Keratinocyte (primary cell): Measurements from ENCODE around the gene HNRNPD. TPM values are rescaled to one million over a fixed set of nuclear protein-coding genes. Genes with fewer than 3 reads are reported as not detected.
"Not testable (repeated sequence)": the region's sequence is repeated elsewhere in the genome, so short reads cannot be mapped to it uniquely, and the experiment has no call there.

ENCODE experiments used
- DNase-seq: peaks from one replicate; pipeline ENCODE4 v3.0.0-alpha.2; 2011; ENCODE audit warnings: low read depth, missing footprints, low spot score
- FAIRE-seq: peaks from 2 replicates; lab custom pipeline; 2011; peaks lifted over from hg19 to GRCh38; lab: Jason Lieb, UNC
- H2AFZ ChIP-seq: 2 replicates; pipeline ENCODE4 v1.6.0; 2012; ENCODE audit warnings: low read length, control low read depth, inconsistent platforms; ENCODE audit not compliant: control insufficient read depth
- H3K27ac ChIP-seq: 2 replicates; pipeline ENCODE4 v1.5.1; 2011; ENCODE audit warnings: low read length; ENCODE audit not compliant: control insufficient read depth, insufficient read depth
- H3K27me3 ChIP-seq: 3 replicates; pipeline ENCODE4 v1.6.0; 2011; ENCODE audit warnings: low read length; ENCODE audit not compliant: control insufficient read depth, insufficient read depth; ENCODE audit errors: extremely low read depth
- H3K36me3 ChIP-seq, 2 experiments: 2 replicates in 1 of 2; 3 replicates in 1 of 2; pipeline ENCODE4 v1.5.1; 2011; ENCODE audit warnings: low read length in 2 of 2, mild to moderate bottlenecking in 1 of 2; ENCODE audit not compliant: control insufficient read depth in 2 of 2, insufficient read depth in 2 of 2; ENCODE audit errors: extremely low read depth in 1 of 2
- H3K4me1 ChIP-seq: 3 replicates; pipeline ENCODE4 v1.5.1; 2011; ENCODE audit warnings: low read length; ENCODE audit not compliant: control insufficient read depth, insufficient read depth; ENCODE audit errors: extremely low read depth
- H3K4me2 ChIP-seq: 3 replicates; pipeline ENCODE4 v1.6.0; 2011; ENCODE audit warnings: low read depth, low read length; ENCODE audit not compliant: control insufficient read depth, insufficient read depth; ENCODE audit errors: extremely low read depth
- H3K4me3 ChIP-seq, 3 experiments: fragments of 200-600 bp in 1 of 3; sonication (generic) in 1 of 3; 2 replicates in 2 of 3; 3 replicates in 1 of 3; pipeline ENCODE4 v1.5.1; 2011 to 2016; ENCODE audit warnings: low read length in 3 of 3, mild to moderate bottlenecking in 3 of 3, control low read depth in 2 of 3, inconsistent platforms in 1 of 3, low read depth in 1 of 3, mixed read lengths in 1 of 3, mixed run types in 1 of 3, moderate library complexity in 1 of 3; ENCODE audit not compliant: control insufficient read depth in 2 of 3, insufficient read depth in 2 of 3; ENCODE audit errors: extremely low read depth in 1 of 3
- H3K79me2 ChIP-seq: 2 replicates; pipeline ENCODE4 v1.6.0; 2012; ENCODE audit warnings: low read length; ENCODE audit not compliant: control insufficient read depth, insufficient read depth
- H3K9ac ChIP-seq: 3 replicates; pipeline ENCODE4 v1.6.0; 2011; ENCODE audit warnings: low read length; ENCODE audit not compliant: control insufficient read depth, insufficient read depth; ENCODE audit errors: extremely low read depth
- H3K9me1 ChIP-seq: 3 replicates; pipeline ENCODE4 v1.6.0; 2011; ENCODE audit warnings: low read length; ENCODE audit not compliant: control insufficient read depth, insufficient read depth; ENCODE audit errors: extremely low read depth
- H3K9me3 ChIP-seq: 2 replicates; pipeline ENCODE4 v1.5.1; 2012; ENCODE audit warnings: low read depth, low read length; ENCODE audit not compliant: control insufficient read depth
- H4K20me1 ChIP-seq: 3 replicates; pipeline ENCODE4 v1.6.0; 2011; ENCODE audit warnings: low read length; ENCODE audit not compliant: control insufficient read depth, insufficient read depth; ENCODE audit errors: extremely low read depth
- CTCF ChIP-seq, 3 experiments: IDR thresholded peaks in 1 of 3; conservative IDR thresholded peaks in 1 of 3; optimal IDR thresholded peaks in 1 of 3; 2 replicates in 2 of 3; 3 replicates in 1 of 3; pipeline versions ENCODE3 to v1.5.1; 2011; ENCODE audit warnings: low read length in 3 of 3, mild to moderate bottlenecking in 3 of 3, moderate library complexity in 2 of 3, control low read depth in 1 of 3, inconsistent platforms in 1 of 3; ENCODE audit not compliant: insufficient read depth in 2 of 3; ENCODE audit errors: extremely low read depth in 1 of 3
- EZH2 ChIP-seq: IDR thresholded peaks from one replicate; pipeline ENCODE4 v1.6.1; 2012; ENCODE audit warnings: inconsistent platforms, mild to moderate bottlenecking, low read length, moderate library complexity
- dilution Hi-C: fragments of 300-500 bp; cut with MboI; formaldehyde crosslinking; loops from one replicate; pipeline ENCODE4 v1.7.0; 2020; ENCODE audit warnings: low sequenced_read_pairs; ENCODE audit not compliant: extremely low pct_ligation_motif_present
- polyA plus RNA-seq, 5 experiments: library from polyadenylated mRNA; depleted of rRNA in 3 of 5; stranded (reverse) in 3 of 5; stranded (forward) in 1 of 5; unstranded in 1 of 5; fragments of >200 nt; gene quantifications; 1 replicate in 1 of 5; 2 replicates in 3 of 5; 3 replicates in 1 of 5; pipeline versions ENCODE4 v1.2.1 to v1.2.3, GENCODE V29; 2011 to 2012; ENCODE audit warnings: missing spikeins in 2 of 5, low read depth in 1 of 5, low replicate concordance in 1 of 5

HNRNPD gene
- polyA plus RNA-seq, 1 donor (not counting 4 experiments of a cell fraction or from before 2014, with no cell fraction given), result 91.3 TPM

GRCh38 chr4:82331814-82332213 lies 42.0 kb downstream of the HNRNPD start:
- no peak overlapping the region for H3K4me3 ChIP-seq
- no peak overlapping the region for H3K27ac ChIP-seq
- dilution Hi-C loops, result no loop called here
- no peaks in the 10 kb centered on the region for H3K27me3 ChIP-seq
- no peaks in the 10 kb centered on the region for H3K9me1 ChIP-seq
- H3K36me3 ChIP-seq, result no peaks in the 10 kb centered on the region
- H3K79me2 ChIP-seq, result no peaks in the 10 kb centered on the region
- H3K4me1 ChIP-seq, result no peaks in the 10 kb centered on the region
- no peak for DNase-seq
- H4K20me1 ChIP-seq, result no peaks in the 10 kb centered on the region
- no peak overlapping the region for H3K4me2 ChIP-seq
- no peak overlapping the region for H3K9ac ChIP-seq
- no peak for FAIRE-seq
- H2AFZ ChIP-seq, result no peak overlapping the region
- H3K9me3 ChIP-seq, result no peaks in the 10 kb centered on the region
- TF ChIP-seq EZH2, result no peak
- no peak for TF ChIP-seq CTCF (optimal IDR thresholded peaks at IDR 0.05 in 1 of 3, IDR thresholded peaks at IDR 0.05 in 1 of 3, conservative IDR thresholded peaks at IDR 0.05 in 1 of 3; ENCODE audit: extremely low read depth in 1 of 3, insufficient read depth in 2 of 3, low read length in 3 of 3)

- Histone ChIP-seq H3K9ac (no peak overlapping the region), H2AFZ (no peak overlapping the region), H3K27ac (no peak overlapping the region), H3K79me2 (no peaks in the 10 kb centered on the region), H3K36me3 (no peaks in the 10 kb centered on the region), H3K4me1 (no peaks in the 10 kb centered on the region), H3K4me2 (no peak overlapping the region), H3K9me3 (no peaks in the 10 kb centered on the region), H3K4me3 (no peak overlapping the region), H4K20me1 (no peaks in the 10 kb centered on the region), H3K9me1 (no peaks in the 10 kb centered on the region), H3K27me3 (no peaks in the 10 kb centered on the region)
- no peak for FAIRE-seq
- dilution Hi-C loops, result no loop called here
- no peak for TF ChIP-seq EZH2
- TF ChIP-seq CTCF (optimal IDR thresholded peaks at IDR 0.05 in 1 of 3, IDR thresholded peaks at IDR 0.05 in 1 of 3, conservative IDR thresholded peaks at IDR 0.05 in 1 of 3; ENCODE audit: extremely low read depth in 1 of 3, insufficient read depth in 2 of 3, low read length in 3 of 3), result no peak
- no peak for DNase-seq
These were observed 53.4 kb downstream of the HNRNPD start for GRCh38 chr4:82320351-82320750.

GRCh38 chr4:82303063-82303462 lies 70.7 kb downstream of the HNRNPD start:
- H3K27ac ChIP-seq, H3K4me3 ChIP-seq, DNase-seq, H3K9ac ChIP-seq, H3K9me3 ChIP-seq, H3K36me3 ChIP-seq, dilution Hi-C loops, H3K9me1 ChIP-seq, FAIRE-seq, H3K4me1 ChIP-seq, H3K4me2 ChIP-seq, H4K20me1 ChIP-seq, H3K27me3 ChIP-seq, H2AFZ ChIP-seq, H3K79me2 ChIP-seq: not testable (repeated sequence)
